GM12873 (cell line): ENCODE measurements around the gene XRCC4.

Experiments
- CTCF ChIP-seq: IDR thresholded peaks from 2 replicates; pipeline ENCODE4 v1.5.1; 2012; ENCODE audit warnings: low read depth, mild to moderate bottlenecking, moderate library complexity, low read length, control low read depth; ENCODE audit not compliant: insufficient read depth; ENCODE audit errors: missing control alignments

XRCC4 gene

GRCh38 chr5:83146441-83146840 lies 69.1 kb downstream of the XRCC4 start:
- no peak for TF ChIP-seq CTCF

- no peak for TF ChIP-seq CTCF
These were observed 70.2 kb downstream of the XRCC4 start for GRCh38 chr5:83147593-83147992.

DNA sequence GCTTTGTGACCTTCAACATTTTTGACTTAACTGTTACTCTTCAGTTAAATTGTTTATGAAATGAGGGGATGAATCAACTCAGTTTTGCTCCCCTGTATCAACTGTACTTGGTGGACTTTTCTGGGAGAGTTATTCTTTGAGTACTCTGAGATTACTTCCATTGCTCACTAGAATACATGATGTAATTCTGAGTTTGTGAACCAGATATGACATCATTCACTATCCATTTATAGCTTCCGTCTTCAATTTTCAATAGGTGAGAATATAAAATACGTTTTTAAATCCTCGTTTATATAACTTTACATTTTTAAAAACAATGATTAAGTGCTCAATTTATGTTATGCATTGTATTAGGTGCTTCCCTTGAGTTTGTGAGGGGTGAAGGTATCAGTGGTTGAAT lies 71.0 kb downstream of the XRCC4 start:
- no peak for TF ChIP-seq CTCF

DNA sequence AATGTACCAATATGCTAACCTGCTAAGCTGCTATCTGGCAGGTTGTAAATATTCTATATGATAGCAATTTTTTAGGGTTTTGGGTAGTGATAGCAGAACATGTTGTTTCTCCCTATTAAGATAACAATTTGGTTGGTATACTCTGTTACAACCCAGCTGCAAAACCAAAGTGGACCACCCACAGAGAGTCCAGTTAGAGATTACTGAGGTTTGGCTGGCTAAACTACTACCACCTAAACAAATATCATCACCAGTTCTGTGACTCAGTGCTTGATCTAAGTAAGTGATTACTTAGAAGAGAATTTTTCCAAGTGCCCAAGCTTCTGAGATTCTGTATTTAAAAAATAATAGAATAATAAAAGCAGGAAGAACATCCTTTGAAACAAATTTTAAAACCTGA lies 72.3 kb downstream of the XRCC4 start:
- no peak for TF ChIP-seq CTCF

- TF ChIP-seq CTCF, result no peak
These were observed 74.5 kb downstream of the XRCC4 start for GRCh38 chr5:83151821-83152220.

DNA sequence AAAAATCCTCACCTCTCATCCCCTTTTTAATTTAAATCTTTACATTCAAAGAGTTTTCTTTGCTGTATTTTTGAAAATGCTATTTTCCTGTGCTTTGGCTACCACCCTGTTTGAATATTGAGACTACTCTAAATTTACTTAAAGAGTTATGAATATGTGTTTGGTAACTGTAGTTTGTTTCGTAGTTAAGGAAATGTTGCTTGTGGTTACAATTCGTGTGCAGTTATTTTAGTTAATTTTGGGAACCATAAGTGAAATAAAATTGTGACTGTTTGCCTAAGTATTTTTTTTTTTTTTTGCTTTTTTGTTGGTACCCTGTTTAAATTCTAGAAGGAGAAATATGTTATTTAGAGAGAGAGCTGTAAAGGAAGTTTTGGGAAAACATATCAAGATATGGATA lies 78.7 kb downstream of the XRCC4 start:
- TF ChIP-seq CTCF, result no peak

GRCh38 chr5:83157163-83157562 lies 79.8 kb downstream of the XRCC4 start:
- TF ChIP-seq CTCF, result no peak
